Testis (tissue), 3 donors: ENCODE data around the gene PVR. TPM values are rescaled to one million over a fixed set of nuclear protein-coding genes. Genes with fewer than 3 reads are reported as not detected.

Experiments
- DNase-seq: peaks from one replicate; pipeline ENCODE4 v3.0.0-alpha.2; 2019
- H3K27ac ChIP-seq, 2 donors: fragments of 200-600 bp; sonication (generic); one replicate each; pipeline ENCODE4 v1.5.1; 2019
- H3K27me3 ChIP-seq: fragments of 200-600 bp; sonication (generic); one replicate; pipeline ENCODE4 v1.5.1; 2019
- H3K36me3 ChIP-seq: fragments of 200-600 bp; sonication (generic); one replicate; pipeline ENCODE4 v1.5.1; 2017; ENCODE audit warnings: low read depth; ENCODE audit errors: missing control alignments
- H3K4me1 ChIP-seq: fragments of 200-600 bp; sonication (generic); one replicate; pipeline ENCODE4 v1.5.1; 2019
- H3K4me3 ChIP-seq, 2 donors: fragments of 200-600 bp; sonication (generic); one replicate each; pipeline ENCODE4 v1.5.1; 2017 to 2019
- H3K9me3 ChIP-seq: fragments of 200-600 bp; sonication (generic); one replicate; pipeline ENCODE4 v1.5.1; 2017
- POLR2A ChIP-seq: fragments of 450-650 bp; IDR thresholded peaks from one replicate; pipeline ENCODE4 v1.6.1; 2017; ENCODE audit warnings: antibody characterized with exemption, mild to moderate bottlenecking, moderate library complexity
- WGBS, 2 donors: methylation state at CpG; one replicate each; pipeline ENCODE4 v1.1.5; 2018; 5-methylcytosine and 5-hydroxymethylcytosine counted together
- intact Hi-C: fragments of 100-400 bp; cut with DNase I; formaldehyde crosslinking; loops from one replicate; pipeline ENCODE4 v1.15.1; 2023; ENCODE audit warnings: low total_unique reads
- polyA plus RNA-seq: library from polyadenylated mRNA; stranded (reverse); fragments of 350-450 nt; fragmentation: Illumina TruSeq; extraction: RNeasy Lipid Tissue Mini Kit (QIAGEN cat#74804); gene quantifications from one replicate; pipeline ENCODE4 v1.2.3, GENCODE V29; 2014; ENCODE audit warnings: low read depth, low replicate concordance; ENCODE audit not compliant: insufficient read depth
- total RNA-seq, 2 donors: library from RNA; depleted of rRNA; stranded (reverse); fragments of >200 nt; gene quantifications; one replicate each; pipeline ENCODE4 v1.2.3, GENCODE V29; 2016
- TF ChIP-seq, protein P1 (sequence below), 3 experiments: fragments of 450-650 bp in 2 of 3; fragments of 200-600 bp in 1 of 3; sonication (generic) in 1 of 3; IDR thresholded peaks; one replicate each; pipeline ENCODE4 v1.5.1; 2016 to 2019; ENCODE audit warnings: antibody characterized with exemption in 3 of 3, mild to moderate bottlenecking in 2 of 3, moderate library complexity in 1 of 3

PVR gene
- total and polyA plus RNA-seq, 3 donors from 2014 or later = 29.1 to 41.1 (median 31.9) TPM

DNA sequence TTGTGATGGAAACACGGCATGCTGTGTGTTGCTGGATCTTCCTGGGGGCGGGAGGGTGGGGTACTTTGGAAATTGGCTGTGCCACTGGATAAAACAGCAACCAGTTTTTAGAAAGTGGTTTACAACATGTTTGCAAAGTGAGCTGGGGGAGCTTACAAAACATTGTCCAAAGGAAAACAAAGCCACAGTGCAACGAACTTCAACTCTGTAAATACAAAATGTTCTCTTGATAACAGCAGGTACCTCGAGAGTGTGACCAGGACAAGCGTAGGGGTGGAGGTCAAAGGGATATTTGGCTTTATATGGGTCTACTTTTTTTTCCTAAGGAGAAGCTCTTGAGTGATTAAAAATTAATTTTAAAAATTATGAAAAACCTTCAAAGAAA is 27.9 kb upstream of the PVR start:
- Histone ChIP-seq H3K27ac (peak overlapping the region in 1 of 2 donors; percentile 59), H3K4me1 (no peaks in the 10 kb centered on the region), H3K4me3 (no peak overlapping the region), H3K9me3 (no peaks in the 10 kb centered on the region), H3K27me3 (no peaks in the 10 kb centered on the region), H3K36me3 (no peaks in the 10 kb centered on the region)
- intact Hi-C loops = no loop called here
- 29 to 40% methylated on average over 5 of the region's 5 CpGs for WGBS, 2 donors
- TF ChIP-seq, protein P1, sequence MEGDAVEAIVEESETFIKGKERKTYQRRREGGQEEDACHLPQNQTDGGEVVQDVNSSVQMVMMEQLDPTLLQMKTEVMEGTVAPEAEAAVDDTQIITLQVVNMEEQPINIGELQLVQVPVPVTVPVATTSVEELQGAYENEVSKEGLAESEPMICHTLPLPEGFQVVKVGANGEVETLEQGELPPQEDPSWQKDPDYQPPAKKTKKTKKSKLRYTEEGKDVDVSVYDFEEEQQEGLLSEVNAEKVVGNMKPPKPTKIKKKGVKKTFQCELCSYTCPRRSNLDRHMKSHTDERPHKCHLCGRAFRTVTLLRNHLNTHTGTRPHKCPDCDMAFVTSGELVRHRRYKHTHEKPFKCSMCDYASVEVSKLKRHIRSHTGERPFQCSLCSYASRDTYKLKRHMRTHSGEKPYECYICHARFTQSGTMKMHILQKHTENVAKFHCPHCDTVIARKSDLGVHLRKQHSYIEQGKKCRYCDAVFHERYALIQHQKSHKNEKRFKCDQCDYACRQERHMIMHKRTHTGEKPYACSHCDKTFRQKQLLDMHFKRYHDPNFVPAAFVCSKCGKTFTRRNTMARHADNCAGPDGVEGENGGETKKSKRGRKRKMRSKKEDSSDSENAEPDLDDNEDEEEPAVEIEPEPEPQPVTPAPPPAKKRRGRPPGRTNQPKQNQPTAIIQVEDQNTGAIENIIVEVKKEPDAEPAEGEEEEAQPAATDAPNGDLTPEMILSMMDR (IDR thresholded peaks at IDR 0.05) = no peak
- no peak for TF ChIP-seq POLR2A
- DNase-seq = no peak

DNA sequence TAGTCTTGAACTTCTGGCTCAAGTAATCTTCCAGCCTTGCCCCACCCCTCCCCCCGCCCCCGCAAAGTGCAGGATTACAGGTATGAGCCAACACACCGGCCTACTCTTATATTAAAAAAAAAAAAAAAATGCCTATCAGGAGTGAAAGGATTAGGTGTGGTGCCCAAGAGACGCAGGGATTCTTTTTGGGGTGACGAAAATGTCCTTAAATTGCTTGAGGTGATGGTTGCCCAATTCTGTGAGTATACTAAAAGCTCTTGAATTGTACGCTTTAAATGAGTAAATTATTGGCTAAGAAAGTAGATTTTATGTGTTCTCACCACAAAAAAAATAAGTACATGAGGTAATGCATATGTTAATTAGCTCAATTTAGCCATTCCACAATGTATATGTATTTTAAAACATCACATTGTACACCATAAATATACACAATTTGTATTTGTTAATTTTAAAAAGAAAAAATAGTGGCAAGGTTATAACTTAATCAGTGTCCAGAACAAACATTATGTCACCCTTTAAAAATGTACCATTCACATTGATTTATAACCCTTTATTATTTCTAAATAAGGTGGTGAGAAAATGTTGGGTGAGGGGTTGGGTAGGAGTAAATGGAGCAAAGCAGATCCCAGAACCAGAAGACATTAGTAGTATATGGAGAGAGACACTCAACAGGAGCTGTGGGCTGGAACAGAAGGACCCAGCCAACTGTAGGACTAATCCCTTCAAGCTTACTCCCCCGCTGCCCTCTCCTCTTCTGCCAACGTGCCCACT is 26.4 kb upstream of the PVR start:
- TF ChIP-seq, protein P1 (IDR thresholded peaks at IDR 0.05) = no peak
- no peak for TF ChIP-seq POLR2A
- 89 to 92% methylated on average over 8 of the region's 8 CpGs for WGBS, 2 donors

DNA sequence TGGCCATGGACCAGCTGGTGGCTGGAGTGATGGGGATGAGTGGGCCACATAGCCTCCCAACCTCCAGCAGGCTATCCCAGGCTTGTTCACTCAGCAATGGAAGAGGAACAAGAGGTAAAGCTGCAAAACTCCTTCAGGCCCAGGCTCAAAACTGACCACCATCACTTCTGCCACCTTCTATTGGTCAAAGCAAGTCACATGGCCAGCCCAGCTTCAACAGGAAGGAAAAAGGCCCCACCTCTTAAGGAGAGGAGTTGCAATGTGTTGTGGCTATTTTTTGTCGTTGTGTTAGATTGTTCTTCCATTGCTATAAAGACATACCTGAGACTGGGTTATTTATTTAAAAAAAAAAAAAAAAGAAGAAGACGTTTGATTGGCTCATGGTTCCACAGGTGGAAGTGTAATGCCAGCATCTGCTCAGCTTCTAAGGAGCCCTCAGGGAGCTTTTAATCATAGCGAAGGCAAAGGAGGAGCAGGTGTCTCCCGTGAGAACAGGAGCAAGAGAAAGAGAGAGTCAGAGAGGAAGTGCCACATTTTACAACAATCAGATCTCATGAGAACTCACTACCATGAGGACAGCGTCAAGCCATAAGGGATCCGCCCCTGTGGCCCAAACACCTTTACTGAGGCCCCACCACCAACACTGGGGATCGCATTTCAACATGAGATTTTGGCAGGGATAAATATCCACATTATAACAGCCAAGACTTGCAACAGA is 24.9 kb upstream of the PVR start:
- no peak overlapping the region for H3K4me3 ChIP-seq
- DNase-seq = no peak
- no peaks in the 10 kb centered on the region for H3K36me3 ChIP-seq
- intact Hi-C loops = no loop called here
- TF ChIP-seq, protein P1 (IDR thresholded peaks at IDR 0.05) = no peak
- TF ChIP-seq POLR2A = no peak
- no peak overlapping the region for H3K27ac ChIP-seq
- H3K9me3 ChIP-seq = no peaks in the 10 kb centered on the region
- WGBS, 2 donors = 86 to 90% methylated on average over 7 of the region's 7 CpGs
- H3K4me1 ChIP-seq = no peaks in the 10 kb centered on the region
- H3K27me3 ChIP-seq = no peaks in the 10 kb centered on the region

More for the DNA sequence above, 26.4 kb upstream of the PVR start:
- Histone ChIP-seq H3K27ac (no peak overlapping the region), H3K4me3 (no peak overlapping the region), H3K9me3 (no peaks in the 10 kb centered on the region), H3K27me3 (no peaks in the 10 kb centered on the region), H3K4me1 (no peaks in the 10 kb centered on the region), H3K36me3 (no peaks in the 10 kb centered on the region)
- no peak for DNase-seq
- intact Hi-C loops = no loop called here

DNA sequence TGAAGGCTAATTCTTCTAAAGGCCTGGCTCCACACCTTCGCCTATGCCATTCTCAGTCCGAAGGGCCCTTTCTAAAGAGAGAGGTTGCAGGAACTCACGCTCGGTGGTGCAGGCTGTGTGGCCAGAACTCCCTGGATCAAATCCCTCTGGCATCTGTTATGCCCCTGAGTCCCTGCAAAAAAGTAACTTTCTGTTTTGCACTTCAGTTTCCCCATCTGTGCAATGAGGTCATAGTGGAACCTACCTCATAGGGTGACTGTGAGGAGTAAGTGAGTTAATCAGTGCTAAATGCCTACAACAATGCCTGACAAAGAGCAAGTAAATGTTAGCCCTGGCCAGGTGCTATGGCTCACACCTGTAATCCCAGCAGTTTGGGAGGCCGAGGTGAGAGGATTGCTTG is 23.0 kb upstream of the PVR start:
- 93% methylated on average over 3 to 5 of the region's 5 CpGs for WGBS, 2 donors
- H3K9me3 ChIP-seq = no peaks in the 10 kb centered on the region
- TF ChIP-seq POLR2A = no peak
- TF ChIP-seq, protein P1 (IDR thresholded peaks at IDR 0.05) = no peak
- H3K27ac ChIP-seq = no peak overlapping the region
- H3K36me3 ChIP-seq = no peaks in the 10 kb centered on the region
- H3K4me3 ChIP-seq = no peak overlapping the region
- no peaks in the 10 kb centered on the region for H3K27me3 ChIP-seq
- intact Hi-C loops = no loop called here
- DNase-seq = no peak
- H3K4me1 ChIP-seq = no peaks in the 10 kb centered on the region
